ENCODE data around the gene KRTAP10-7.
"Not testable (repeated sequence)": the region's sequence is repeated elsewhere in the genome, so short reads cannot be mapped to it uniquely, and the experiment has no call there.

KRTAP10-7 gene

GRCh38 chr21:44590311-44590721 is 10.1 kb upstream of the KRTAP10-7 start:
- no peak for DNase-seq (ENCODE audit: low read depth in 2 of 2)

- DNase-seq (ENCODE audit: low read depth in 2 of 2) = not testable (repeated sequence)
Measured at GRCh38 chr21:44590897-44591800, 9.2 kb upstream of the KRTAP10-7 start.

- not testable (repeated sequence) for DNase-seq (ENCODE audit: low read depth in 2 of 2)
Measured at GRCh38 chr21:44591801-44592130, 8.6 kb upstream of the KRTAP10-7 start.

- DNase-seq (ENCODE audit: low read depth in 2 of 2) = no peak
Measured at GRCh38 chr21:44592446-44593311, 7.7 kb upstream of the KRTAP10-7 start, which contains the start of gene KRTAP10-6. Gene KRTAP10-6 (minus strand): TSS chr21:44592505. CDS start chr21:44592484, 21 bp downstream.

GRCh38 chr21:44593598-44594405 is 6.6 kb upstream of the KRTAP10-7 start:
- no peak for DNase-seq (ENCODE audit: low read depth in 2 of 2)

DNA sequence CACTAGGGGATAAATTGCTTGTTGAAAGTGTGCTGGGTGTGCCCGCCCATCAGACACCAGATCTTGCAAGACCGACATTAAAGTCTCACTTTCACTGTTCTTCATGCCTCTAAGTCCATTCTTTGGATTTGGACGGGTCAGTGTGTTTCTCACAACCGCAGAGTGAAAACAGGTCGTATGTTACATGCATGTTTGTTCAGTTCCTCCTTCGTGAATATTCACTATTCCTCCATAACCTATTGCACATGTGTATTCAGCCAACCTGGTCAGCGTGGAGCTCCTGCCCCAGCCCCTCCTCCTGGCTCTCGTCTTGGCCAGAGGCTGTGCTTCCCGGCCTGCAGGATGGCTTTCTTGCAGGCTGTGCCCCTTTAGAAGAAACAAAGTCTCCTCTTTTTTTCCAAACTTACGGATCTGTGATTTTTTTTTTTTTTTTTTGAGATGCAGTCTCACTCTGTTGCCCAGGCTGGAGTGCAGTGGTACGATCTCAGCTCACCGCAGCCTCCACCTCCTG is 5.9 kb upstream of the KRTAP10-7 start:
- no peak for DNase-seq (ENCODE audit: low read depth in 2 of 2)

DNA sequence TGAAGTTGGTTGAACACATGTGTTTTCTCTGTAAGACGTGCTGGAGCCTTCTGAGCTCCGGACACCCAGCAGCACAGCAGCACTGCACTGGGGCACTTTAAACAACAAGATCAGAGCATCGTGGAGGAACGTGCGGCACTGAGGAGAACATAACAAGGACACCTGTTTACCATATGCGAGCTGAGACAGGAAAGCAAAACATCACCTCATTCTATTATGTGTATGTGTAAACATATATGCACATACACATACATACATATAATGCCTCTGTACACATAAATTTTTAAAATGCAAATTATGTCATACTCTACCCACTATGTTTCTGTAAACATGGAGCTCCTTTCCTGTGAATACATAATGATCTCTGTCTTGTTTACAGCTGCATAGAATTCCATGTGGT is 4.9 kb upstream of the KRTAP10-7 start:
- no peak for DNase-seq (ENCODE audit: low read depth in 2 of 2)

- no peak for DNase-seq (ENCODE audit: low read depth in 2 of 2)
Measured at GRCh38 chr21:44596068-44596725, 4.2 kb upstream of the KRTAP10-7 start.

GRCh38 chr21:44598061-44598460 is 2.3 kb upstream of the KRTAP10-7 start:
- DNase-seq (ENCODE audit: low read depth in 2 of 2) = no peak

DNA sequence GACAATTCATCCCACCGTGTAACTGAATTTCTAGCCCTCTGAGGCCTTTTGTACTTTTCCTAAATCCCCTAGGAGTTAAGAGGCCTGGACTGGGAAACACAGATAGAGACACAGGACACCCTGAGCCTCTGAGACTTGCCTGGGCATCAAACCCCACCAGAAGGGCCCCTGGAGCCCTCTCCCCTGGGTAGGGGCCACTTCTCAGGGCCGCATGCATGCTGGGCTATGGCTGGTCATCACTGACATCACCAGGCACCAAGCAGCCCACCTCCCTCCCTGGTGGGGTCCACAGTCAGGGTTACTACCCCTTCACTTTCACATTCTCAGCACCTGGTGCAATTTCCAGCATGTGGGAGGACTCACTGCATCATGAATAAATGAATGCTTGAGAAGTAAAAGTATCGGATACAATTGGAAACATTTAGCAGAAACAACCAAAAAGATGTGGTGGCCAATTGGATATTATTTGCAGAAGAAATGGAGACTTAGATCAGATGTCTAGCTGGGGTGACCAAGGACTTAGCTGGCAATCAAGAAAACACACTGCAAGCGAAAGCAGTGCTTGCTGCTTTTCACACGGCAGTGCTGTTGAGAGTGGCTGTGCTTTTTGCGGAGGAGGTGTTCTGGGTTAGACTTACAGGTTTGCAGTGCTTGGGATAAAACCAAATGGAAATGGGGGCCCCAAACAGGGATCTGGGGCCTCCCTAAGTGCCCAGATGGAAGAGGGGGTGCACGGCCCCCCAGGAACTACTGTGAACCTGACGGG is 950 bp upstream of the KRTAP10-7 start:
- no peak for DNase-seq (ENCODE audit: low read depth in 2 of 2)

GRCh38 chr21:44601091-44601490 is 694 bp downstream of the KRTAP10-7 start:
- not testable (repeated sequence) for DNase-seq (ENCODE audit: low read depth in 2 of 2)

- no peak for DNase-seq (ENCODE audit: low read depth in 2 of 2)
Measured at GRCh38 chr21:44601596-44602462, 1.4 kb downstream of the KRTAP10-7 start.

- DNase-seq (ENCODE audit: low read depth in 2 of 2) = no peak
Measured at GRCh38 chr21:44602463-44602850, 2.1 kb downstream of the KRTAP10-7 start.

DNA sequence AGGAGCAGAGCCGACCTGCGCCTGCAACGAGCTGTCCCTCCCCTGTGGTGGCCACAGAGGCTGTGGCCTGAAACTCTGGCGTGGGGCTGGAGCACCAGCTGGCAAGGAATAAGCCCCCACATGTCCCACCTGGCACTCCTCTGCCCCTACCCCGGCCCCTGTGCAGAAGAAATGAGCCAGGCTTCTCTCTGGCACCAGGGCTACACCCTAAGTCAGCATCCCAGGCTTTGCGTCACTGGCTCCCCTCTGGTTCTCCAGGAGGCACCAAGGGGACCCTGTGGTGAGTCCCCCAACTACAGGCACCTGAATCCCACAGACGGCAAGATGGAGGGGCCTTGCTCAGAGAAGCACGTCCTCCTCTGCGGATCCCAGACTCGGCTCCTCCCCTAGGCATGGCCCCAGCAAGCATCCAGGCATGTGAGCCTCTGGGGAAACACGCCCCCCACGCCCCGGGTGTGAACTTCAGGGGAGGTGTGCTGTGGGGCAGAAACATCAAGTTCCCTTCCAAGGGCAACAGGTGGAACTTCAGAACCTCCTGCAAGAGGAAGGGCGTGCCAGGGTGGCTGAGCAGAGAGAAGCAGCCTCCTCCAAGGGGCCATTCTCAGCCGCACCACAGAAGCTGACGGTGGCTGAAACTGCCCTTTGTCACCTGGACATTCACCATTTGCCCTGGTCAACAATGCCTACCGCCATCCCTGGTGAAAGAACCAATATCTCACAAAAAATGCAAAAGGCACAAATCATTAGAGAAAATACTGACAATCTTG is 2.9 kb downstream of the KRTAP10-7 start:
- DNase-seq (ENCODE audit: low read depth in 2 of 2) = no peak

GRCh38 chr21:44603911-44604310 is 3.5 kb downstream of the KRTAP10-7 start:
- DNase-seq (ENCODE audit: low read depth in 2 of 2) = no peak

GRCh38 chr21:44606495-44606894 is 6.1 kb downstream of the KRTAP10-7 start:
- no peak for DNase-seq (ENCODE audit: low read depth in 2 of 2)

- DNase-seq (ENCODE audit: low read depth in 2 of 2) = no peak
Measured at GRCh38 chr21:44609193-44609592, 8.8 kb downstream of the KRTAP10-7 start.

GRCh38 chr21:44610157-44610843 is 9.9 kb downstream of the KRTAP10-7 start:
- DNase-seq (ENCODE audit: low read depth in 2 of 2) = not testable (repeated sequence)
